Lower lobe of right lung (tissue), 2 donors: ENCODE results near the gene SBK3. TPM values are rescaled to one million over a fixed set of nuclear protein-coding genes. Genes with fewer than 3 reads are reported as not detected.
"Not testable (repeated sequence)": the region's sequence is repeated elsewhere in the genome, so short reads cannot be mapped to it uniquely, and the experiment has no call there.

Experiments
- ATAC-seq, 2 donors: fragments of 200-7000 bp; cut with Tn5 transposase; one replicate each; pipeline ENCODE4 v1.9.1; 2020 to 2022; ENCODE audit warnings: mild to moderate bottlenecking in 2 of 2, moderate library complexity in 2 of 2
- DNase-seq: peaks from one replicate; pipeline ENCODE4 v3.0.0-alpha.2; 2020
- H3K27ac ChIP-seq: fragments of 200-600 bp; one replicate; pipeline ENCODE4 v1.8.0; 2022
- H3K27me3 ChIP-seq: fragments of 200-600 bp; one replicate; pipeline ENCODE4 v1.8.0; 2022; ENCODE audit warnings: low read depth
- H3K36me3 ChIP-seq: fragments of 200-600 bp; one replicate; pipeline ENCODE4 v1.8.0; 2022; ENCODE audit warnings: mild to moderate bottlenecking
- H3K4me1 ChIP-seq: fragments of 200-600 bp; one replicate; pipeline ENCODE4 v1.8.0; 2022
- H3K4me3 ChIP-seq: fragments of 200-600 bp; one replicate; pipeline ENCODE4 v1.8.0; 2022; ENCODE audit warnings: mild to moderate bottlenecking
- H3K9me3 ChIP-seq: fragments of 200-600 bp; one replicate; pipeline ENCODE4 v1.8.0; 2022
- intact Hi-C: fragments of 100-400 bp; cut with DNase I; formaldehyde crosslinking; loops from one replicate; pipeline ENCODE4 v1.11.0; 2022
- total RNA-seq: library from RNA; stranded (reverse); fragmentation: NEBNext Ultra II Directional; extraction: Animal tissue kit (Norgen Biotek cat#: 25700); gene quantifications from one replicate; pipeline ENCODE4 v1.2.1, GENCODE V29; 2021
- TF ChIP-seq, protein P1 (sequence below): fragments of 200-600 bp; IDR thresholded peaks from one replicate; pipeline ENCODE4 v1.8.0; 2022; ENCODE audit warnings: antibody characterized with exemption, mild to moderate bottlenecking
- donor health status: DM: no; HTN: yes; CAD: no; lungs with severe emphysema.

SBK3 gene
- total RNA-seq, 1 donor from 2014 or later = 0.80 TPM

DNA sequence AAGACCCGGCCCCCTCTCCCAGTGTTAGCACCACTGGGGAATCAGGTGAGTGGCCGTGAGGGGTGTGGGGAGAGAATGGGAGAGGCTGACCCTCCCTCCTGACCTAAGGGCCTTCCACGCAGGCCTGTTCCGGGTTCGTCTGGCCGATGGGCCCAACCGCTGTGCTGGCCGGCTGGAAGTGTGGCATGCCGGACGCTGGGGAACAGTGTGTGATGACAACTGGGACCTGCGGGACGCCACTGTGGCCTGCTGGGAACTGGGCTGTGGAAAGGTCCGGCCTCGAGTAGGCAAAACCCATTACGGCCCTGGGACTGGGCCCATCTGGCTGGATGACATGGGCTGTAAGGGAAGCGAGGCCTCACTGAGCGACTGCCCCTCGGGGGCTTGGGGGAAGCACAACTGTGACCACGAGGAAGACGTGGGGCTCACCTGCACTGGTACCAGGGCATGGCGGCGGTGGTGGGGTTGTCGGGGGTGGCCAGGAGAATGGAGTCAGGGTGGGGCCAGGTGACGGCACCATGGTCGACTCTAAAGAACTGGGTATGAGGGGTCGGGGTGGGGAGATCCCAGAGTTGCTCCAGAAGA, 44.9 kb downstream of the SBK3 start:
- TF ChIP-seq, protein P1, sequence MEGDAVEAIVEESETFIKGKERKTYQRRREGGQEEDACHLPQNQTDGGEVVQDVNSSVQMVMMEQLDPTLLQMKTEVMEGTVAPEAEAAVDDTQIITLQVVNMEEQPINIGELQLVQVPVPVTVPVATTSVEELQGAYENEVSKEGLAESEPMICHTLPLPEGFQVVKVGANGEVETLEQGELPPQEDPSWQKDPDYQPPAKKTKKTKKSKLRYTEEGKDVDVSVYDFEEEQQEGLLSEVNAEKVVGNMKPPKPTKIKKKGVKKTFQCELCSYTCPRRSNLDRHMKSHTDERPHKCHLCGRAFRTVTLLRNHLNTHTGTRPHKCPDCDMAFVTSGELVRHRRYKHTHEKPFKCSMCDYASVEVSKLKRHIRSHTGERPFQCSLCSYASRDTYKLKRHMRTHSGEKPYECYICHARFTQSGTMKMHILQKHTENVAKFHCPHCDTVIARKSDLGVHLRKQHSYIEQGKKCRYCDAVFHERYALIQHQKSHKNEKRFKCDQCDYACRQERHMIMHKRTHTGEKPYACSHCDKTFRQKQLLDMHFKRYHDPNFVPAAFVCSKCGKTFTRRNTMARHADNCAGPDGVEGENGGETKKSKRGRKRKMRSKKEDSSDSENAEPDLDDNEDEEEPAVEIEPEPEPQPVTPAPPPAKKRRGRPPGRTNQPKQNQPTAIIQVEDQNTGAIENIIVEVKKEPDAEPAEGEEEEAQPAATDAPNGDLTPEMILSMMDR = no peak
- Histone ChIP-seq H3K9me3 (no peaks in the 10 kb centered on the region), H3K4me1 (peaks cover 8% of the 10 kb centered on the region), H3K36me3 (no peaks in the 10 kb centered on the region), H3K4me3 (no peak overlapping the region), H3K27me3 (no peaks in the 10 kb centered on the region), H3K27ac (no peak overlapping the region)
- peak; percentile 41 for DNase-seq
- no peak for ATAC-seq
- intact Hi-C loops = no loop called here

DNA sequence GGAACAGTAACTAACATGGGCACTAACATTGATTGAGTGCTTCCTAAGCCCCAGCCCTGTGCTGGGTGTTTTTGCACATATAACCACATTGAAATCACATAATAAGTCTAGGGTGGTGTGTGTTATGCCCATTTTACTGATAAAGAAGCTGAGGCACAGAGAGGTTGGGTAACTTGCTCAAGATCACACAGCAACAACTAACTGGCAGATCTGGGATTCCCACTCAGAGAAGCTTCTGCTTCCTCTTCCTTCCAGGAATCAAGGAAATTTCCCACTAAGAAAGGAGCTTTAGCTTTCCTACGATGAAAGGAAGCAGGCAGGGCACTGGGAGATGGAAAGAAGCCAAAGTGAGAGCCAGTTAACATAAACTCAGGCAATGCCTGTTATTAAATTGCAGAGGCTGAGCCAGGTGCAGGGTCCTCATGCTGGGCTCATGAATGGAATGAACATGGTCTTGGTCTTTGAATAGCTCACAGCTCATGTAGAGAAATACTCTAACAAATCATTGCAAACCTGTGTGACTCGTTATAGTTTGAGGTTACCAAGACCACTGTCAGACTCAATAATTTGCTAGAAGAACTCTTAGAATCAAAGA, 47.0 kb downstream of the SBK3 start:
- no peak for ATAC-seq
- no peak overlapping the region for H3K4me3 ChIP-seq
- TF ChIP-seq, protein P1 = no peak
- intact Hi-C loops = no loop called here
- H3K36me3 ChIP-seq = no peaks in the 10 kb centered on the region
- H3K27me3 ChIP-seq = peaks cover 10% of the 10 kb centered on the region
- peaks cover under 1% of the 10 kb centered on the region for H3K4me1 ChIP-seq
- H3K9me3 ChIP-seq = no peaks in the 10 kb centered on the region
- DNase-seq = no peak
- no peak overlapping the region for H3K27ac ChIP-seq

DNA sequence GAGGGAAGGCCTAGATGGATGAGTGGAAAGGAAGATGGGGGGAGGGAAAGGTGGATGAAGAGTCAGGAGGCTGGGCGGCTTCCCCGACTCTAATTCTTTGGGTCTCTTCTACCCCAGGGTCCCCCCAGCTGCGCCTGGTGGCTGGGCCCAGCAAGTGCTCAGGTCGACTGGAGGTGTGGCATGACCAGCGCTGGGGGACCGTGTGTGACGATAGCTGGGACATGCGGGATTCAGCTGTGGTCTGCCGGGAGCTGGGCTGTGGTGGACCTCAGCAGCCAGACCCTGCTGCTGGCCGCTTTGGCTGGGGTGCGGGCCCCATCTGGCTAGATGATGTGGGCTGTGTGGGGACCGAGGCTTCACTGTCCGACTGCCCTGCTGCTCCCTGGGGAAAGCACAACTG, 47.6 kb downstream of the SBK3 start:
- H3K36me3 ChIP-seq = no peaks in the 10 kb centered on the region
- H3K4me3 ChIP-seq = no peak overlapping the region
- no peaks in the 10 kb centered on the region for H3K9me3 ChIP-seq
- no peak for ATAC-seq
- no peak overlapping the region for H3K27ac ChIP-seq
- TF ChIP-seq, protein P1 = no peak
- no peaks in the 10 kb centered on the region for H3K4me1 ChIP-seq
- intact Hi-C loops = no loop called here
- DNase-seq = peak; percentile 30
- peaks cover 10% of the 10 kb centered on the region for H3K27me3 ChIP-seq

DNA sequence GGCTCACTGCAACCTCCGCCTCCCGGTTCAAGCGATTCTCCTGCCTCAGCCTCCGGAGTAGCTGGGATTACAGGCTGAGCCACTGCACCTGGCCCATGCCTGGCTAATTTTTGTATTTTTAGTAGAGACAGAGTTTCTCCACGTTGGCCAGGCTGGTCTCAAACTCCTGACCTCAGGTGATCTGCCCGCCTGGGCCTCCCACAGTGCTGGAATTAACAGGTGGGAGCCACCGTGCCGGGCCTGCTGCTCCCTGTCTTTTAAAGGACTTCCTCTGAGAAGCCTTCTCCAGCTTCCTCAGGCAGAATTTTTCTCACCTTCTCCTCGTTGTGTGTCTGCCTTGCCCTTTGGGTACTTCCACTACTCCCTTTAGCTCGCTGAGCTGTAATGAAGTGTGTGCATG, 48.5 kb downstream of the SBK3 start:
- ATAC-seq, H3K9me3 ChIP-seq, intact Hi-C loops, H3K36me3 ChIP-seq, H3K27ac ChIP-seq, H3K4me1 ChIP-seq, H3K27me3 ChIP-seq, H3K4me3 ChIP-seq: not testable (repeated sequence)
- DNase-seq = peak; percentile 28

DNA sequence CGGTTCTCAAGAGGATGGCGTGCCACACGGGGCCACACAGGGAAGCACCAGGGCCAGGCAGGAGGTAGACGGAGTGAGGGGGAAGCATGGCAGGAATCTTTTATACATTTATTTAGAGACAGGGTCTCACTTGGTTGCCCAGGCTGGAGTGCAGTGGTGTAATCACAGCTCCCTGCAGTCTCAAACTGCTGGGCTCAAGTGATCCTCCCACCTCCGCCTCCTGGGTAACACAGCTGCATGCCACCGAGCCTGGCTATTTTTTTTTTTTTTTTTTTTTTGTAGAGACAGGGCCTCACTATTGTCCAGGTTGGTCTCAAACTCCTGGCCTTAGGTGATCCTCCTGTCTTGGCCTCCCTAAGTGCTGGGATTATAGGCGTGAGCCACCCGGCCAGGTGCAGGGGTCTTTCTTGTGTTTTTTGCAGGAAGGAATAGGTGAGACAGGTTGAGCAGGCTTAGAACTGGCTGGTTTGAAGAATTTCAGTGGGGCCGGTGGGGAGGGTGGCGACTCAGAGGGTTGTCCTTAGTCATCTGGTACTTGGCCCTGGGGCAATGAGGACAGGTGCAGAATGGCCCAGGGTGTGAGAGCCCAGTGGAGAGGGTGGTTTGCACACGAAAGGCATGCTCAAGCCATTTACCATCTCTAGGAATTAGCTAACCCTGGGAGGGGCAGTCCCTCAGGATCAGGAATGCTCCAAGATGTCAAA, 49.5 kb downstream of the SBK3 start:
- TF ChIP-seq, protein P1 = no peak
- peaks cover 10% of the 10 kb centered on the region for H3K27me3 ChIP-seq
- peaks cover 5% of the 10 kb centered on the region for H3K4me1 ChIP-seq
- no peaks in the 10 kb centered on the region for H3K9me3 ChIP-seq
- no peak overlapping the region for H3K27ac ChIP-seq
- no peaks in the 10 kb centered on the region for H3K36me3 ChIP-seq
- intact Hi-C loops = no loop called here
- ATAC-seq (no peak), DNase-seq (peak; percentile 26)
- no peak overlapping the region for H3K4me3 ChIP-seq
